Left ventricle myocardium inferior (tissue), 1 donor: ENCODE results near the gene PPM1L. TPM values are rescaled to one million over a fixed set of nuclear protein-coding genes. Genes with fewer than 3 reads are reported as not detected.
A peak's percentile ranks its signal among the peaks of the same experiment; 100 is the strongest.

Experiments
- DNase-seq: peaks from one replicate; pipeline ENCODE4 v3.0.0-alpha.2; 2020
- H3K27ac ChIP-seq: fragments of 200-600 bp; replicated peaks from 2 replicates; pipeline ENCODE4 v1.8.0; 2021
- H3K27me3 ChIP-seq: fragments of 200-600 bp; 2 replicates; pipeline ENCODE4 v1.8.0; 2021; ENCODE audit warnings: low read depth
- H3K36me3 ChIP-seq: fragments of 200-600 bp; 2 replicates; pipeline ENCODE4 v1.8.0; 2021
- H3K4me1 ChIP-seq: fragments of 200-600 bp; 2 replicates; pipeline ENCODE4 v1.8.0; 2021
- H3K4me3 ChIP-seq: fragments of 200-600 bp; 2 replicates; pipeline ENCODE4 v1.8.0; 2021; ENCODE audit warnings: mild to moderate bottlenecking, moderate library complexity
- H3K9me3 ChIP-seq: fragments of 200-600 bp; replicated peaks from 2 replicates; pipeline ENCODE4 v1.8.0; 2021
- intact Hi-C: fragments of 100-400 bp; cut with micrococcal nuclease; formaldehyde crosslinking; loops from one replicate; pipeline ENCODE4 v1.11.0; 2022
- total RNA-seq: library from RNA; stranded (reverse); fragmentation: NEBNext Ultra II Directional; extraction: Animal tissue kit (Norgen Biotek cat#: 25700); gene quantifications from one replicate; pipeline ENCODE4 v1.2.1, GENCODE V29; 2021
- TF ChIP-seq, protein P1 (sequence below): fragments of 200-600 bp; IDR thresholded peaks from 2 replicates; pipeline ENCODE4 v1.8.0; 2021; ENCODE audit warnings: antibody characterized with exemption, mild to moderate bottlenecking, borderline replicate concordance
- donor health status: DM: no; HTN: yes; CAD: no; lungs with severe emphysema.

PPM1L gene
- total RNA-seq, 1 donor from 2014 or later = 51.1 TPM

DNA sequence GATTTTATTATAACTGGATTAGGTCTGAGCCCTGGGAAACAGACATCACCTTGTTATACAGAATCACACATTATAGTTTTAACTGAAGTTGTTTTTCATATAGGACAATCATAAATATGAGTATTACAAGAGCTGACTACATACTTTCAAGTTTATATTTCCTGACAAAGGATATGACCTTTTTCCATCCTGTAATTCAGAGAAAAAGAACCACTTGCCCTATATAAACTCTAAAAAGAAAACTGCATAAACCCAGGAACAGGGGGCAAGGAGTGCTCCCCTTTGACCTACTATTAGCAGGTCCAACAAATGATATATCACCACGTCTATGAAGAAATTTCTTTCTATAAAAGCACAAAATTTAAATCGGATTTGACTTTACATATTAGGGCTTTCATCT is 328.2 kb downstream of the PPM1L start:
- Histone ChIP-seq H3K27ac (peak overlapping the region; percentile 83), H3K4me3 (no peak overlapping the region), H3K27me3 (no peaks in the 10 kb centered on the region), H3K4me1 (peaks cover 41% of the 10 kb centered on the region), H3K36me3 (peaks cover 32% of the 10 kb centered on the region), H3K9me3 (no peaks in the 10 kb centered on the region)
- intact Hi-C loops = no loop called here
- DNase-seq = no peak
- TF ChIP-seq, protein P1, sequence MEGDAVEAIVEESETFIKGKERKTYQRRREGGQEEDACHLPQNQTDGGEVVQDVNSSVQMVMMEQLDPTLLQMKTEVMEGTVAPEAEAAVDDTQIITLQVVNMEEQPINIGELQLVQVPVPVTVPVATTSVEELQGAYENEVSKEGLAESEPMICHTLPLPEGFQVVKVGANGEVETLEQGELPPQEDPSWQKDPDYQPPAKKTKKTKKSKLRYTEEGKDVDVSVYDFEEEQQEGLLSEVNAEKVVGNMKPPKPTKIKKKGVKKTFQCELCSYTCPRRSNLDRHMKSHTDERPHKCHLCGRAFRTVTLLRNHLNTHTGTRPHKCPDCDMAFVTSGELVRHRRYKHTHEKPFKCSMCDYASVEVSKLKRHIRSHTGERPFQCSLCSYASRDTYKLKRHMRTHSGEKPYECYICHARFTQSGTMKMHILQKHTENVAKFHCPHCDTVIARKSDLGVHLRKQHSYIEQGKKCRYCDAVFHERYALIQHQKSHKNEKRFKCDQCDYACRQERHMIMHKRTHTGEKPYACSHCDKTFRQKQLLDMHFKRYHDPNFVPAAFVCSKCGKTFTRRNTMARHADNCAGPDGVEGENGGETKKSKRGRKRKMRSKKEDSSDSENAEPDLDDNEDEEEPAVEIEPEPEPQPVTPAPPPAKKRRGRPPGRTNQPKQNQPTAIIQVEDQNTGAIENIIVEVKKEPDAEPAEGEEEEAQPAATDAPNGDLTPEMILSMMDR = no peak

DNA sequence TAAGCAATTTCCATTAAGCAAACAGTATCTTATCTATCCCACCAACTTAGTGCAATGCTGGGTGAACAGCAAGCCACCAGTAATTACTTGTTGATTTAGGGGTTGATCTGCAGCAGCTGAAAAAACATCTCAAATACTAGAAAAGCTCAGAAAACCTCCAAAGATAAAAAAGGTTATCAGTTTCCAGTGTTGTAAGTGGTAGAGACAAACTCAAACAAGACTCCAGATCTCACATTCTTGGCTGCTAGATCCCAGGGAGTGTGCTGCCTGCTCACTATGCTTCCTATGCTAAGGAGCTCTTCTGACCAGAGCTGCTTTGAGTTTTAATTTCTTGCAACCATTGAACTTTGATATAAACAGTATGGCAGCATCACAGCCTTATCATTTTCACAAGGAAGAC is 337.9 kb downstream of the PPM1L start:
- Histone ChIP-seq H3K27me3 (no peaks in the 10 kb centered on the region), H3K4me1 (peaks cover 48% of the 10 kb centered on the region), H3K27ac (peak overlapping the region; percentile 7), H3K9me3 (no peaks in the 10 kb centered on the region), H3K36me3 (peaks cover 18% of the 10 kb centered on the region), H3K4me3 (no peak overlapping the region)
- DNase-seq = no peak
- TF ChIP-seq, protein P1 = no peak
- intact Hi-C loops = loop anchor here (10.0 kb wide), 2 partner anchors 131 to 321 kb away; partner anchors contain the start of gene NMD3

DNA sequence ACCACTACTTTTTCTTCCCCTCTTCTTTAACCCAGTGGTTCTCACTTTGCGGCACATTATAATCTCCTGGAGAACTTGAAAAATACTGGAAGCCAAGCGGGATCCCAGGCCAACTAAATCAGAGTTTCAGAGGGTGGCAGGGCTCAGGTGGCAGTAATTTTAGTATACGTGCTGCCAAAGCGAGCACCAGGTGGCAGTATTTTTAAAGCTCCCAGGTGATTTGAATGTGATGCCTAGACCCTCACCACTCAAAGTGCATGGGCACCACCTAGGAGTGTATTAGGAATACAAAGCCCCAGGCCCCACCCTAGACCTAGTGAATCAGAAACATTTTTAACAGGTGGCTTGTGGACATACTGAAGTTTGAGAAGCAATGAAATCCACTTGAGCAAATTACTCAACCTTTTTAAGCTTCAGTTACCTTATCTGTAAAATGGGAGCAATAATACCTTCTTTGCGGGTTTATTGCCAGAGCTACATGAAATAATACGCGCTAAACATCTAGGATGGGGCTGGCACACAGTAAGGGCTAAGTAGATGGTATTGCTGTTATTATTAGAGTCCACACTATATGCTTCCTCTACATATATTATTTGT is 340.8 kb downstream of the PPM1L start:
- no peaks in the 10 kb centered on the region for H3K9me3 ChIP-seq
- TF ChIP-seq, protein P1 = peak; percentile 54
- H3K36me3 ChIP-seq = peaks cover 28% of the 10 kb centered on the region
- no peak for DNase-seq
- no peak overlapping the region for H3K4me3 ChIP-seq
- H3K27me3 ChIP-seq = no peaks in the 10 kb centered on the region
- intact Hi-C loops = loop anchor here (10.0 kb wide), 2 partner anchors 128 to 318 kb away; partner anchors contain the start of gene NMD3
- peak overlapping the region; percentile 91 for H3K27ac ChIP-seq
- peaks cover 61% of the 10 kb centered on the region for H3K4me1 ChIP-seq

DNA sequence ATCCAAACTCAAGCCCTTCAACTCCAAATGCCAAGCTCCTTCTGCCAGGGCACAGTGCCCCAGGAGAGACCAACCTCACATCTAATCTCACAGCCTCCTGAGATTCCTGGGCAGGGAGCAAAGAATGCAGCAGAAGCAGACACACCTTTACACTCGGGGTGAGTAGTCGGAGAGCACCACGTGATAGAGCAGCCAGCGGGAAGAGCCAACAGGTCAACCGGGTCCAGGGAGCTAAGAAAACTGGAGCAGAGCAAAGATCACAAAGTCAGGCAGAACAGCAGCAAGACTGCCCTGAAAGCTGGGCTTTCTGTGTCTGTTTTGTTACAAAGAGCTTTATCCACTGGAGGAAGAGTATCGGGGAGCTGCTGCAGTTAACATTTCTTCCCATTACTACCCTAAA is 345.0 kb downstream of the PPM1L start:
- Histone ChIP-seq H3K4me3 (peak overlapping the region; percentile 46), H3K27ac (peak overlapping the region; percentile 91), H3K36me3 (peaks cover 35% of the 10 kb centered on the region), H3K27me3 (no peaks in the 10 kb centered on the region), H3K4me1 (peaks cover 82% of the 10 kb centered on the region), H3K9me3 (no peaks in the 10 kb centered on the region)
- DNase-seq = no peak
- TF ChIP-seq, protein P1 = no peak
- intact Hi-C loops = no loop called here

DNA sequence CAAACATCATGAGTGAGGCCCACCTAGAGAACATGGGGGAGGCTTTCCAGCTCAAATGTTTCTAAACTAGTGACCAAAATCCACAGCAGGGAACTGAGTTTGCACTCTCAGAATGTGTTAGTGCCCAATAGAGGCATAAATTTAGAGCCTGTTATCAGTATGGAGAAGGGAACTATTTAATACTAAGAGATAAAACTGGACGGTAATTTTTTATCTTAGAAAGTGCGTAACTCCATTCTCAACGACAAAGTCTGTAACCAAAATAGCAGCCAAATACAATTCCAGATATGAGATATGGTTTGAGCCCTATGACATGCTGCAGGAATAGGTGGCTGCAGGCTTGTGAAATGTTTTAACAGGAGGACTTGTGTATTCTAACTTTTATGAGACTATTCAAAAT is 345.6 kb downstream of the PPM1L start:
- H3K27ac ChIP-seq = peak overlapping the region; percentile 91
- H3K27me3 ChIP-seq = no peaks in the 10 kb centered on the region
- H3K9me3 ChIP-seq = no peaks in the 10 kb centered on the region
- DNase-seq = no peak
- peaks cover 85% of the 10 kb centered on the region for H3K4me1 ChIP-seq
- H3K4me3 ChIP-seq = peak overlapping the region; percentile 46
- intact Hi-C loops = no loop called here
- TF ChIP-seq, protein P1 = no peak
- peaks cover 35% of the 10 kb centered on the region for H3K36me3 ChIP-seq
